CD4-positive, alpha-beta T cell treated with Interleukin-2 at 100 ng/mL for 4 hours (primary cell): Measurements from ENCODE around the gene TFAM.
A peak's percentile ranks its signal among the peaks of the same experiment; 100 is the strongest.

ENCODE experiments used
- DNase-seq: peaks from one replicate; pipeline ENCODE4 v3.0.0-alpha.2; 2020; ENCODE audit warnings: low spot score

Gene TFAM

DNA sequence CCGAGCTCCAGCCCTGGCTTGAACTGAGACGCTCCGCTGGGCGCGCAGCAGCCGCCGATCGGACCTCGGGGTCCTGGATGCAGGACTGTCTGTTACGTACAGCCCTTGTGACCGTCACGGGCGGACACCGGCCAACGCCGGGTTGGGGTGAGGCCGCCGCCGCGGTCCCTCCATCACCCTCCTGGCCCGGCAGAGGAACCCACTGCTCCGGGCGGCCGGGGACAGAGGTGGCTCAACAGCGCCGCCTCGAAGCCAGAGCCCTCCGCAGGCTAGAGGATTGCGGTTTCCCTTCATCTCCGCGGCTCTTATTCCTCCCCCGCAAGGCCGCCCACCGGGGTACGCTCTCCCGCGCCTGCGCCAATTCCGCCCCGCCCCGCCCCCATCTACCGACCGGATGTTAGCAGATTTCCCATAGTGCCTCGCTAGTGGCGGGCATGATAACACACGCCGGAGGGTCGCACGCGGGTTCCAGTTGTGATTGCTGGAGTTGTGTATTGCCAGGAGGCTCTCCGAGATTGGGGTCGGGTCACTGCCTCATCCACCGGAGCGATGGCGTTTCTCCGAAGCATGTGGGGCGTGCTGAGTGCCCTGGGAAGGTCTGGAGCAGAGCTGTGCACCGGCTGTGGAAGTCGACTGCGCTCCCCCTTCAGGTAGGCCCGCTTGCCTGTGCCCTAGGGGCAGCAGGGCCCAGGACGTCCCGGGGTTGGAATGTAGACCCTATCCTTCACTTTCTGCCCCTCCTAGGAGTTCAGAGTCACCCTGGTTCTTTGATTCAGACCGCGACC, at the start of gene TFAM:
TFAM (plus strand) TSS at position 412 of the 785 bp plus-strand sequence; CDS start at position 550, 138 bp downstream.
- DNase-seq: peak; percentile 94

DNA sequence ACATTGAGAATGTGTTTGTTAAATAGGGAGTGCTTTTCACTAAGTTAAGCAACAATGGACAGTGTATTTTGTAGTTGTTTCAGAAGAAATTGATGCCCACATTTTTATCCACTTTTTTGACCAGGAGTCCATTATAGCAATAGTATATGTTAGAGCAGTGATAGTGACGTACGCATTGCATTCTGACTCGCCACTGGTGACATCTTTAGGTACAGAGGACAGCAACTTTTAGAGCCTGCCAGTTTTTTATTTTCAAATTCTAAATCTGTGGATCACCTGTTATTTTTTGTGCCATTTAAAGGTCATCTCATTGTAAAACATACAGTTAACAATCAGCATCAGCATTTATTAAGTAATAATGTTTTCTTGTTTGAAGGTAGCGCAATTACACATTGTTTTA, 49.0 kb upstream of the TFAM start:
- no peak for DNase-seq

DNA sequence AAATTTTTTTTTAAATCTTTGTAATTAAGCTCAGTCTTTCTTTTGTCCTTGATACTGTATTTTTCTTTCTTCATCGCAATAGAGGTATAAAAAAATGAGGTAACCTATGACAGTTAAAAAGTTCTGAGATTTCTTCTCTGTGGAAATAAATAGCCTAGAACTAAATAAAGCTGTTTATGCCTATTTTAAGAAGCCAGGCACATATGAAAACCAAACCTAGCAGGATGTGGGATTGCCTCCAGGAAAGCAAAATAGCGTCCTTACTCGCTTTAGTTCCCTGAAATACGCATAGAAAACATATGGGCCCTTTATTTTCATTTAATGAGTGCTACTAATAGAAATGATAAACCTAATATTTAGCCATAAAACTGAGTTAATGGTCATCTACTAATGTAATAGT, 43.8 kb upstream of the TFAM start:
- DNase-seq: no peak

DNA sequence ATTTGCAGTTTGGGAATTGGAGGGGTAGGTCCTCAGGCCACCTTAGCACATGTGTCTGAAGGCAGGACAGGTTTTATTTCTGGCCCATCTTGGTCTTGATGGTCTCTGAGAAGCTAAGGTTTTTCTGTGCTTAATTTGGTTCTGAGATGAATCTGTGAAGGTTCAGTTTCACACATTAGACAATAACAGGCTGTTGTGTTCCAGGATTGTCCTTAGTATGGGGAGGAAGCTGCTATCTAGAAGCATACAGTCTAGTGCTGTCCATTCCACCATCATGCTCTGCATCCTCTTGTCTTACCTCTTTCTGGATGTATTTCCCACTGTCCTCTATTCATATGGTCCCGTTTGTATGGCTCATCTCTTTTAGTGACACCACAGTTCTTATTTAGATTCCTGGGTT, 43.3 kb upstream of the TFAM start:
- no peak for DNase-seq

DNA sequence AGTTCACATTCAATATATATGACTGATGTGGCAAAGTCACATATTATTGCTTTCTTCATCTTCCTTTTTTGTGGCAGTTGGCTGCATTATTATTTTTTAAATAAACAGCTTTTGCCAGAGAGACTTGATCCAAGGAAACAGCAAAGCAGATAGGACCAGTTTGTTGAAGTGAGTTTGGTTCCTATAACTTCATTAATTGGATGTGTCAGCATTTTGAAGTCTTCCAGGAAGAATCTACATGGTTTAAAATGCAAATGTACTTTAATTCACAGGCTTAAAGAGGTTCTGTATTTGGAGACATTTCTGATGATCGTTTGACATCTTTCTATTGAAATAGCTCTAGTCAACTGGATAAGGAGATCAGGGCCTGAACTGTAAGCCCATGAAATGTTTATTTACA, 37.2 kb upstream of the TFAM start:
- no peak for DNase-seq

DNA sequence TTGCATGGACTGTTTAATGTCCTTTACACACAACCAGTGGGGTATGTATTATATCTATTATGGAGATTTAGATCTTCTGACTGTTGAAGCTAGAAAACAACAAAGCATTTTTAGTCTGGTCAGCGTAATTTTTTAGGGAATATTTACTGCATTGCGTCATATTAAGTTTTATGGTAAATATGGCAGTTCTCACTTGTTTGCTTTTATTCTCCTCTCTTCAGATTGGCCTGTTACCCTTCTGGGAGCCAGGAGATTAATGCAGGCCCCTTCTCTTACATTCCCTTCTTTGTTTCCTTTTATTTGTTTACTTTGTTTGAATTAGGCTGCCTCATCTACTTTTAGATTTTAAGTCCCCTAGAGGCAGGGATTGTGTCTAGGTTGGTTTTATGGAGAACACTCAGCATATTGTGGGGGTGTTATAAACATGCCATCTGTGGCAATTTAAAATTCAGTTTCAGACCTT, 36.6 kb upstream of the TFAM start:
- no peak for DNase-seq

DNA sequence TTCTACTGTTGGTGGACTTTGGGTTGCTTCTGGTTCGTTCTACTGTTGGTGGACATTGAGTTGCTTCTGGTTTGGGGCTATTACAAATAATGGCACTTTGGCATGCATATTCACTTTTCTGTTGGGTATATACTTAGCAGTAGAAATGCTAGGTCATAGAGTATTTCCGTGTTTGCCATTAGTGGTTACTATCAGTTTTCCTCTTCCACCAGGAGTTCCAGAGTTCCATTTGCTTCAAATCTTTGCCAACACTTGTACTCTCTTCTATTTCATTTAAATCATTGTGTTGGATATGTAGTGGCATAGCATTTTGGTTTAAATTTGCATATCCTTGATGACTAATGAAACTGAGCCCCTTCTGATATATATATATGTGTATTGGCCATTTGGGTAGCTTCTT, 35.2 kb upstream of the TFAM start:
- no peak for DNase-seq

DNA sequence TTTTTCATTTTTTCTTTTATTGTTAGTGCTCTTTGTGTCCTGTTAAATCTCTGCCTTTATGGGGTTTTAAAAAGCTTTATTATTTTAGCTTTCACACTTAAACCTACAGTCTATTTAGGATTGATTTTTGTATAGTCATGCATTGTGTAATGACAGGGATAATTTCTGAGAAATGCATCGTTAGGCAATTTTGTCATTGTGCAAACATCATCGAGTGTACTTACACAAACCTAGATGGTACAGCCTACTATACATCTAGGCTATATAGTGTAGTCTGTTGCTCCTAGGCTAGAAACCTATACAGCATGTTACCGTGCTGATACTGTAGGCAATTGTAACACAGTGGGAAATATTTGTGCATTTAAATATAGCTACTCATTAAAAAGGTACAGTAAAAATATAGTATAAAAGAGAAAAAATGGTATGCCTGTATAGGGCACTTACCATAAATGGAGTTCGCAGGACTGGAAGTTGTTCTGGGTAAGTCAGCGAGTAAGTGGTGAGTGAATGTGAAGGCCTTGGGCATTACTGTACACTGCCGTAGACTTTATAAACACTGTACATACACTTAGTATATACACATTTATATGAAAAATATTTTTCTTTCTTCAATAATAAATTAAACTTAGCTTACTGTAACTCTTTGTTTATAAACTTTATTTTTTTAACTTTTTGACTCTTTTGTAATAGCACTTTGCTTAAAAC, 34.4 kb upstream of the TFAM start:
- DNase-seq: no peak

DNA sequence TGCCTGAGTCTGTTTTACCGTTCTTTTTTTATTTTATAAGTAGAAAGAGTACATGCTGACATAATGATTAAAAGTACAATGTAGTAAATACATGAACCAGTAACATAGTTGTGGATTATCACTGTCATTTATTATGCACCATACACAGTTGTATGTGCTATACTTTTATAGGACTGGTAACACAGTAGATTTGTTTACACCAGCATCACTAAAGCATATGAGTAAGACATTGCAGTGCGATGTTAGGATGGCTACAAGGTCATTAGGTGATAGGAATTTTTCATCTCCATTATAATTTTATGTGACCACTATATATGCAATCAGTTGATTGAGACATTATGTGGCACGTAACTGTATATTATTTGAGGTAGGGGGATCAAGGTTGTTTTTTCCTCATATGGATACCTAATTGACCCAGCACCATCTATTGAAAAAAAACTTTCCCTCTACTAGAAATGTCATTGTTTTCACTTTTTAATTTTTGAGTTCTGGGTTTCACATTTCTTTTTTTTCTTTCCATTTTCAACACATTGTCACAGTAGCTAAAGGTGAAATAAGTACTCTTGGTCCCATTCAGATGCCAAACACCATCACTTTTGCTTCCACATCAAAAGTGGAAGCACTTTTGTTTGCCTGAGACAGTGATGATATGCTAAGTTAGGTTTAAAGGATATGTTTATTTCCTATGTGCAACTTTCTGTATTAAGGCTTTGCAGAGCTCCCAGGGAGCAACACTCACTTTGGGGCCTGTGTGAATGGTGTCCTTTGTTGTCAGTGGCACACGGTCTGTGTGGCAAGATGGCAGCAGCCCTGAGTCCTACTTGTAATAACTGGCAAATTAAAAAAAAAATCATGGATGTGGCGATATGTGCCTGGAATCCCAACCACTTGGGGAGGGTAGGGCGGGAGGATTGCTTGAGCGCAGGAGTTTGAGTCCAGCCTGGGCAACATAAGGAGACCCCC, 33.3 kb upstream of the TFAM start:
- no peak for DNase-seq

DNA sequence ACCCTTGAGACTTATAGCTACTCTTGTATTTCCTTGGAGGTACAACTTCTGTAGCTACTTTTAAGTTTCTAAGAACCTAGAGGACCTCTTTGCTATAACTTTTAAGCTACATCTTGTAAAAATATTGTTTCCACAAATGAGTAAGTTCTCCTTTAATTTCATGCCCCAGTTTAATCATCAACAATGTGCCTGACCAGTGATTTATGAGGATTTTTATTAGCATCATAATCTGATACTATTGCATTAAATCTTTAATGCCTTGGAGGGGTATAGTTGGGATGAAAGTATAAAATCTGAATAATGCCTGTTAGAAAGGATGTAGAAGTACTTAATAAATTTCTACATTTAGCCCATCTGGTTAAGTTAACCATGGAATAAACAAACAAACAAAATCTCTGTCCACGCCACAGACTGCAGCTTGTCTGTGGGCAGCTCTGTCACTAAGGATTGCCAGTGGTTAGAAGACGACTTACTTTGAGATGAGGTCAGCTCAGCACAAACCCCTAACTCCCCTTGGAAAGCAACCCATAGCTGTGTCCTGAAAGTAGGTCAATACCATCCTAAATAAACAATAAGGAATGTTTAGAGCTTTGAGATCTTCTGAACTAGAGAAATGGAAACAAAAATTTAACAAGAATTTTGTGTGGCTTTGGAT, 32.1 kb upstream of the TFAM start:
- DNase-seq: no peak

DNA sequence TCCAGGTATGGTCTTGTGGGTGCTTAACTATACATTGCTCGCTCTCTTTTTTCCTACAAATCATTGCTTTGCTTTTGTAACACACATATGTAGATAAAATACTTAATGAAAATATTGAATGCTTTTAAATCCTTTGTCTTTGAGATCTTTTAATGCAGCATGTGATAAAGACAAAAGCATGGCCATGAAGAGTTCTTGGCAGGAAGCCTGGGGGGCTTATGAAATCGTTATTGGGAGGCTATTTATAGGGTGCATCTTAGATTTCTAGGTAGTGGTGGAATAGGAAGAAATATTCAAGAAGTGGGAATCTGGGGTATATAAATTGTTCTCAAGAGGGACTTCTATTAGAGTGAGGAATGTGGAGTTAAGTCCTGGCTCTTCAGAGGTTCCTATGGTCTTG, 28.5 kb upstream of the TFAM start:
- DNase-seq: no peak

DNA sequence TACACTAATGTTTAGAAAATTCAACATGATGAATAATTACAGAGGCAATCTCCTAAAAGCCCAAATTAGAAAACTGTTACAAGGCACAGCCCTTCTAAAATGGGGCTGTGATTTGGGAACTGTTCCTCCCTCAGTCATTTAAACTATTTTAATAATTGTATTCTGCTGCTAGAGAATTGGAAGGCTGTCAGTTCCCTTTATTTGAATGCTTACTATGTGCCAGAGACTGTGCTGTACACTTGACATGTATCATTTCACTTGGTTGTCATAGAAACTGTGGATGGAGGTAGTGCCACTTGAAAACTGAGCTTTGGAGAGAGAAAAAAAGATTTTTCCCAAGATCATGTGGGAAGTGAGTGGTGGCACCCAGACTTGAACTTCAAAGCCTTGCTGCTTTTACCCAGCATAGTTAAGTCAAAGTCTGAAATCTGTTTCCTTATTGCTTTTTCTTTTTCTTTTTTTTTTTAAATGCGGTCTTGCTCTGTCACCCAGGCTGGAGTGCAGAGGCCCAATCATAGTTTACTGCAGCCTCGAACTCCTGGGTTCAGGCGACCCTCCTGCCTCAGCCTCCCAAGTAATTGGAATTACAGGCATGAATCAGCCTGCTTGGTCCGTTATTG, 26.8 kb upstream of the TFAM start:
- DNase-seq: no peak

DNA sequence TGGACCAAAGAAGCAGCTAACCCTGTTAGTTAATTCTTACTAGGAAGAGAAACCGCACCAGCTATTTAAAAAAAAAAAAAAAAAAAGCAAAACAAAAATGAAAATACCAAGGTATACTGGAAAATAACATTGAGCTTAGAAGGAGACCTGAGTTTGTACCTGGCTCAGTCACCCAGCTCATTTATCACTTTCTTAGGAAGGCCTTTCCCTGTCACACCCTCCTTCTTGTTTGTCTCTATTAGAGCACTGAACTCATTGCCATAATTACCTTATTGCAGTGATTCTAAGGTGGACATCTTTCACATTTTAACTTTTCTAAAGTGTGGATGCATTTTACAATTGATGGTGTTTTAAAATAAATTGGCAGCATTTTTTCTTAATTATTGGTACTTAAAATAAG, 26.3 kb upstream of the TFAM start:
- DNase-seq: no peak

DNA sequence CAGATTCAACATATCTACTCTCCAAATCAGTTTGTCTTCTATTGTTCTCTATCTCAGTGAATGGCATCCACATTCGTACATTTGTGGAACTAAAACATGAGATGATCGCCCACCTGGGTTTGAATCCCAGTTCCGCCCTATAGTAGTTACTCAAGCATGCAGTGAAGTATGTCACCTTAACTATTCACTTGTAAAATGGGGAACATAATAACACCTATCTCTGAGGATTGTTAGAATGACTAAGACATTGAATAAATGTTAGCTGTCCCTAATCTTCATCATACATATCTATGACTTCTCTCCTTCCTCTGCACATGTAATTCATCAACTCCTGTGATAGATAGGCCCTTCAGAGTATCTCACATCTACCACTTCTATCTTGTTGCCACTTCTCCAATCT, 25.7 kb upstream of the TFAM start:
- DNase-seq: no peak

DNA sequence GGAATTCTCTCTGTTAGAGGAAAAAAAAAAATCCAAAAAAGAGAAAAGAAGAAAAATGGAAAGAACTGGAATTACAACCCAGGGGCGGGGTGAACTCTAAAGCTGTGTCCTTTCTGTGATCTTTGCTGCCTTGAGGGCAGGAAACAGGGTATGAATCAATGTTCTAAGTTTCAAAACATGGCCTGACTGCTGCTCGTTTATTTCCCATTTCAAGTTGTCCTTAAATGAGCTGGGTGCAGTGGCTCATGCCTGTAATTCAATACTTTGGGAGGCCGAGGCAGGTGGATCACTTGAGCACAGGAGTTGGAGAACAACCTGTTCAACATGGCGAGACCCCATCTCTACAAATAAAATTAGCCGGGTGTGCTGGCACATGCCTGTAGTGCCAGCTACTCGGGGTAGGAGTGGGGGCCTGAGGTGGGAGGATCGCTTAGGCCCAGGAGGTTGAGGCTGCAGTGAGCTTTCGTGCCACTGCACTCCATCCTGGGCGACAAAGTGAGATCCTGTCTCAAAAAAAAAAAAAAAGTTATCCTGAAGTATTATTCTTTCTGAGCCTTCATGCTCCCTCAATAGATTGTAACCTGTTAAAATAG, 24.7 kb upstream of the TFAM start:
- no peak for DNase-seq

DNA sequence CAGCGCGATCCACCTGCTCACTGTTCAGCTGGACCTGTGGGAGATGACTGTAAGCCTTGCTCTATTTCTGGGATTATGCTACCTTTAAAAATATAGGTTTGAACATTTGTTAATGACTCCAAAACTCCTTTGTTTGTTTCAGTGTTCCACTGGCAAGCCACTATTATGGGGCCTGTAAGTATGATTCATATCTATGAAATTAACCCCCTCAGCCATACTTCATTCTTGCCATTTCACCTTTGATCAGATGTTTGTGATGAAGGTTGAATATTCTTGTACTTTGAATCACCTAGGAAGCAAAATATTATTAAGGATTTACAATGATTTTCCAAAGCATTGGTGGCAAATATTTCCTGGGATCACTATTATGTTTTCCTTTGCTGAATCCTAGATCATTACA, 23.9 kb upstream of the TFAM start:
- no peak for DNase-seq

DNA sequence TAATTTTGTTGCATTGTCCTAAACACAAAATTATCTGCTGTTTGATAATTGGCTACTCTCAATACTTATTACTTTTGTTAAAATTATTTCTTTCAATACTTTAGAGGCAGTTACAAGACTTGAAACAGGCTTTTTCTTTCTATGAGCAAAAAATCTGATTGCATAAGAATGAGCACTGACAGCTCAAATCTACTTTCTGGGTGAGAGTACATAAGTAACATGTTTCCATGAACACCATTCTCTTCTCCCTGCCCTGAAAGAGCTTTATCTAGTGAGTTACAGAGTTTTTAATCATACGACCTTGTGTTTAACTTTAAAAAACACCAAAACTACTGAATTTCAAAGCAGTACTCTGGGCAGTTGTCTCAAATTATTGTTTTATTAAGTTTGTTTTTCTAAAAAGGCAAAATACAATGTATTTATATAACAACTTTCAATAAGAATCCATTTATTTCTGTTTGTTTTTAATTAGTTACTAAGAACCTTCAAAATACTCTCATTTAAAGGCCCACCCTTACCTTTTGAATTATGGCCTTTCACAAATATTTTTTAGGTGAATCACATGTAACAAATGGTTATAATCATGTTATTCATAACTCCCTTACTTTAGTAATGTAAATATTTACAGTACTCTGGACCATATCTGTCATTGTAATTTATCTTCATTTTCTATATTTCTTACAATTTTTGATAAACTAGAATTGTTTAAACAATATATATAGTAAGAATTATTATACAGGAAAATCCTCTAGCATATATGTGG, 23.0 kb upstream of the TFAM start:
- DNase-seq: no peak

DNA sequence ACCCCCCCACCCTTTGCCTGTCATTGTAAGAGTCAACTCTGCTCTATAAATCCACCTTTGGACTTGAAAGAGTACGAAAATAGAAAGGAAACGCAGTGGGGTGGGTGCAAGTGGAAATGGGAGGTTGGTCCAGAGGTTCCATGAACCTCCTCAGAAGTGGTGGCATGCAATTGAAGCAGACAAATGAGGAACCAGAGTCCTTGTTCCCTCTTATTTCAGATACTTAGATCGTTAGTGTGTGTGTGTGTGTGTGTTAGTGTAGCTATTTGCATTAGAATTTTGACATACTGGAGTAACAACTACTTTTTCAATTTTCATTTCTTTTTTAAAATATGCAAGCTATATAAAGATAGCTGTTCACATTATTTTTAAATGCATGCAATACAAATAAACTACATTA, 18.1 kb upstream of the TFAM start:
- DNase-seq: no peak

DNA sequence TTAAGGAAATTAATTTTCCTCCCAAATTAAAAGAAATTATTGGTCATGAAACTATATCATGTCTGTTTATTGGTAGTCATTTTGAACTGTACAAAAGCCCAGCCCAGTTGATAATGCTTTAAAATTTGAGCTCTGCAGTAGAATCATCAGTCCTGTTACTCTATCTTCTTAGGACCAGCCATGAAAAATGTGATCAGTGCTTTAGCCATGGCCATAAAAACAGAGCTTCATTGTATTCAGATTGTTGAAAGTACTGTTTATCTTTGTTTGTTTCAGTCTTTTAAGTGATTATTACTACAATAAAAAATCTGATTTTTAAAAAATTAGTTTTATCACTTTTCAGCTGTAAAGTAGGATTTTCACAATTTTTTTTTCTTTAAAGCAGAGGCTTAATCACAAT, 13.7 kb upstream of the TFAM start:
- DNase-seq: no peak
